K562 (cell line): ENCODE measurements around the gene KCNH8. TPM values are rescaled to one million over a fixed set of nuclear protein-coding genes. Genes with fewer than 3 reads are reported as not detected.

Experiments used
- ATAC-seq: fragments of 200-7000 bp; cut with Tn5 transposase; 3 replicates; pipeline ENCODE4 v1.9.1; 2020; ENCODE audit warnings: moderate library complexity
- BruUV-seq: library from RNA; stranded (reverse); fragments of 400-500 nt; replicated peaks from 2 replicates; lab custom pipeline; 2021; lab: Mats Ljungman, UMichigan
- CTCF ChIA-PET: fragments of 300-600 bp; formaldehyde crosslinking; extraction: SDS; loops from one replicate; lab custom pipeline; 2021; ENCODE audit warnings: low intra/inter-chr PET ratio; lab: Yijun Ruan, JAX
- POLR2A ChIA-PET: fragments of 300-600, 350-650 bp; sonication (Branson Sonifier 250); formaldehyde crosslinking; extraction: SDS; loops from one replicate; lab custom pipeline; 2021; ENCODE audit warnings: antibody characterized with exemption, inconsistent platforms; lab: Yijun Ruan, JAX
- DNase-seq, 4 experiments: peaks; one replicate each; pipeline versions ENCODE4 v3.0.0 to v3.0.0-alpha.2; 2011 to 2018; ENCODE audit warnings: low spot score in 3 of 4, mixed read lengths in 3 of 4; ENCODE audit errors: extremely low read depth in 1 of 4
- FAIRE-seq: peaks from 2 replicates; lab custom pipeline; 2011; peaks lifted over from hg19 to GRCh38; lab: Jason Lieb, UNC
- H2AFZ ChIP-seq: 2 replicates; pipeline ENCODE4 v1.6.0; 2011; ENCODE audit warnings: low read depth, low read length, control low read depth, inconsistent platforms
- H3K27ac ChIP-seq: fragments of 200-600 bp; 3 replicates; pipeline ENCODE4 v1.8.0; 2011; ENCODE audit warnings: low read depth, mild to moderate bottlenecking, control low read depth, inconsistent platforms, low read length, moderate library complexity, mixed read lengths; ENCODE audit errors: extremely low read depth
- H3K27me3 ChIP-seq, 2 experiments: fragments of 300-600 bp in 1 of 2; 2 replicates in 1 of 2; 3 replicates in 1 of 2; pipeline versions ENCODE4 v1.6.0 to v1.8.0; 2011; ENCODE audit warnings: inconsistent platforms in 2 of 2, low read length in 2 of 2, mild to moderate bottlenecking in 1 of 2, mixed read lengths in 1 of 2, moderate library complexity in 1 of 2; ENCODE audit not compliant: control insufficient read depth in 2 of 2, insufficient read depth in 2 of 2
- H3K36me3 ChIP-seq: fragments of 300-600 bp; 3 replicates; pipeline ENCODE4 v1.8.0; 2011; ENCODE audit warnings: mild to moderate bottlenecking, low read length, inconsistent platforms; ENCODE audit not compliant: control insufficient read depth, insufficient read depth
- H3K4me1 ChIP-seq, 2 experiments: fragments of 200-600 bp in 1 of 2; replicated peaks in 1 of 2; 2 replicates in 1 of 2; 3 replicates in 1 of 2; pipeline versions ENCODE4 v1.5.1 to v1.8.0; 2011; ENCODE audit warnings: inconsistent platforms in 2 of 2, low read length in 2 of 2, mild to moderate bottlenecking in 1 of 2, mixed read lengths in 1 of 2, moderate library complexity in 1 of 2; ENCODE audit not compliant: control insufficient read depth in 2 of 2, insufficient read depth in 2 of 2
- H3K4me2 ChIP-seq: 2 replicates; pipeline ENCODE4 v1.6.1; 2011; ENCODE audit warnings: low read length, control low read depth, inconsistent platforms, mixed read lengths; ENCODE audit not compliant: insufficient read depth
- H3K4me3 ChIP-seq: fragments of 200-600 bp; sonication (generic), shearing (Covaris generic); 2 replicates; pipeline ENCODE4 v1.5.1; 2016; ENCODE audit warnings: control low read depth, inconsistent platforms
- H3K79me2 ChIP-seq: fragments of 200-600 bp; 3 replicates; pipeline ENCODE4 v1.8.0; 2011; ENCODE audit warnings: low read length, inconsistent platforms; ENCODE audit not compliant: control insufficient read depth, insufficient read depth
- H3K9ac ChIP-seq, 2 experiments: 2 replicates each; pipeline versions ENCODE4 v1.6.0 to v1.6.1; 2011; ENCODE audit warnings: low read depth in 2 of 2, low read length in 2 of 2, control low read depth in 1 of 2, inconsistent platforms in 1 of 2, mild to moderate bottlenecking in 1 of 2, mixed read lengths in 1 of 2; ENCODE audit not compliant: insufficient read depth in 1 of 2
- H3K9me1 ChIP-seq: one replicate; pipeline ENCODE4 v1.6.0; 2011; ENCODE audit warnings: inconsistent platforms, mild to moderate bottlenecking, low read length, moderate library complexity; ENCODE audit not compliant: control insufficient read depth, insufficient read depth
- H3K9me3 ChIP-seq: replicated peaks from 2 replicates; pipeline ENCODE4 v1.5.1; 2011; ENCODE audit warnings: low read depth, low read length, inconsistent platforms; ENCODE audit not compliant: control insufficient read depth, insufficient read depth
- H4K20me1 ChIP-seq: replicated peaks from 2 replicates; pipeline ENCODE4 v1.6.1; 2011; ENCODE audit warnings: low read length, inconsistent platforms, mixed read lengths; ENCODE audit not compliant: control insufficient read depth, insufficient read depth
- CREB1 ChIP-seq, 2 experiments: sonication (generic) in 1 of 2; formaldehyde crosslinking in 1 of 2; IDR thresholded peaks; 2 replicates each; pipeline versions ENCODE4 v1.6.1 to v1.8.0; 2012 to 2022; ENCODE audit warnings: inconsistent platforms in 1 of 2, mild to moderate bottlenecking in 1 of 2, missing genetic modification reagents in 1 of 2, moderate library complexity in 1 of 2
- DMBX1 ChIP-seq: fragments of 250-450 bp; sonication (Bioruptor Pico); IDR thresholded peaks from 2 replicates; pipeline ENCODE4 v1.8.0; 2022; ENCODE audit warnings: inconsistent platforms, mild to moderate bottlenecking, moderate library complexity, borderline replicate concordance
- KDM5B ChIP-seq: fragments of 200-600 bp; sonication (generic); IDR thresholded peaks from 2 replicates; pipeline ENCODE4 v1.6.1; 2012; ENCODE audit warnings: low read depth, mild to moderate bottlenecking, moderate library complexity, low read length, control low read depth, inconsistent platforms; ENCODE audit not compliant: insufficient replicate concordance
- RBFOX2 ChIP-seq: fragments of 200-400 bp; formaldehyde crosslinking; IDR thresholded peaks from 2 replicates; pipeline ENCODE4 v1.6.1; 2017; ENCODE audit warnings: low read depth, mild to moderate bottlenecking, low read length, moderate library complexity
- SMC3 ChIP-seq: conservative IDR thresholded peaks from 2 replicates; pipeline ENCODE4 v1.6.1; 2011; ENCODE audit warnings: low read depth, low read length, improper control_type of control experiment; ENCODE audit not compliant: insufficient read depth
- ZNF384 ChIP-seq: IDR thresholded peaks from 2 replicates; pipeline ENCODE4 v1.6.1; 2012; ENCODE audit warnings: low read depth, low read length, improper control_type of control experiment
- WGBS: fragments of 100-300 bp; shearing (Covaris generic); methylation state at CpG from one replicate; pipeline ENCODE4 v1.1.6; 2016; ENCODE audit warnings: low coverage, mixed read lengths; ENCODE audit not compliant: insufficient coverage; ENCODE audit errors: missing lambda C conversion rate; 5-methylcytosine and 5-hydroxymethylcytosine counted together
- in situ Hi-C: fragments of 300-500 bp; cut with MboI; formaldehyde crosslinking; loops from 4 replicates; pipeline ENCODE4 v1.15.0; 2018; ENCODE audit warnings: inconsistent platforms, mixed read lengths
- intact Hi-C: fragments of 100-400 bp; cut with micrococcal nuclease; formaldehyde crosslinking; loops from 2 replicates; pipeline ENCODE4 v1.14.2; 2022
- polyA plus RNA-seq, 8 experiments: library from polyadenylated mRNA; depleted of rRNA in 4 of 8; stranded (reverse) in 5 of 8; unstranded in 3 of 8; fragments of >200 nt; fragmentation: Nextera tagmentation in 2 of 8; fragmentation: Illumina TruSeq in 1 of 8; extraction: Ambion mirVana in 2 of 8; extraction: Trizol in 1 of 8; gene quantifications; 2 replicates each; pipeline versions ENCODE4 v1.2.1 to v1.2.3, GENCODE V29; 2011 to 2014; ENCODE audit warnings: inconsistent platforms in 1 of 8, missing spikeins in 1 of 8
- total RNA-seq, 7 experiments: library from RNA; depleted of rRNA in 6 of 7; stranded (reverse); fragments of >200 nt in 6 of 7; fragmentation: Illumina TruSeq in 2 of 7; extraction: Trizol in 2 of 7; gene quantifications; 2 replicates each; pipeline versions ENCODE4 v1.2.1 to v1.2.3, GENCODE V29; 2011 to 2021; ENCODE audit warnings: low replicate concordance in 1 of 7
- TF ChIP-seq, protein P1 (sequence below): fragments of 450-650 bp; conservative IDR thresholded peaks from 2 replicates; pipeline ENCODE4 v1.6.1; 2016; ENCODE audit warnings: missing genetic modification characterization, low read depth, mild to moderate bottlenecking, control low read depth, missing compliant biosample characterization

Gene KCNH8
- total and polyA plus RNA-seq, 9 of the 15 experiments (the other 6 are each of a cell fraction or from before 2014, with no cell fraction given) = 0.02 to 0.08 (median 0.04) TPM; not detected in 6

DNA sequence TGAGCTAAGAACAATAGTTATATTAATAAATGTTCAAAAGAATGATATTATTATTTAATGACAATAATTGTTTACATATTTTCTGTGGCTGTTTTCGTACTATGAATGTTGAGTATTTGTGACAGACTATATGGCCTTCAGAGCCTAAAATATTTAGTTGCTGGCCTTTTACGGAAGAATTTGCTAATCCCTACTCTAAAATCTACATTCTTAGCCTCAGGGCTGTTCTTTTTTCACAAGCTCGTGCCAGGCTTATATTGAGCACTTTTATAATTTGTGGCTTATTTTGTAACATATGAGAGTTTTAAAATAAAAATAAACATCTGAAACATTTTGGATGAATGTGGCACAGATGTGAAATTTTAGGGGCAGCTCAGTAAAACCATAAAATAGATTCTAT is 79.9 kb downstream of the KCNH8 start:
- Histone ChIP-seq H3K27ac (no peak overlapping the region), H4K20me1 (no peaks in the 10 kb centered on the region), H3K9me3 (no peaks in the 10 kb centered on the region; the same call in 1 of the 2 replicates), H3K4me1 (no peaks in the 10 kb centered on the region), H3K36me3 (no peaks in the 10 kb centered on the region), H3K4me3 (no peak overlapping the region), H3K27me3 (no peaks in the 10 kb centered on the region), H3K79me2 (no peaks in the 10 kb centered on the region), H3K4me2 (no peak overlapping the region), H2AFZ (no peak overlapping the region), H3K9ac (no peak overlapping the region), H3K9me1 (no peaks in the 10 kb centered on the region)
- TF ChIP-seq DMBX1 (CRISPR knock-in tag) = no peak
- no peak for TF ChIP-seq SMC3
- TF ChIP-seq, protein P1, sequence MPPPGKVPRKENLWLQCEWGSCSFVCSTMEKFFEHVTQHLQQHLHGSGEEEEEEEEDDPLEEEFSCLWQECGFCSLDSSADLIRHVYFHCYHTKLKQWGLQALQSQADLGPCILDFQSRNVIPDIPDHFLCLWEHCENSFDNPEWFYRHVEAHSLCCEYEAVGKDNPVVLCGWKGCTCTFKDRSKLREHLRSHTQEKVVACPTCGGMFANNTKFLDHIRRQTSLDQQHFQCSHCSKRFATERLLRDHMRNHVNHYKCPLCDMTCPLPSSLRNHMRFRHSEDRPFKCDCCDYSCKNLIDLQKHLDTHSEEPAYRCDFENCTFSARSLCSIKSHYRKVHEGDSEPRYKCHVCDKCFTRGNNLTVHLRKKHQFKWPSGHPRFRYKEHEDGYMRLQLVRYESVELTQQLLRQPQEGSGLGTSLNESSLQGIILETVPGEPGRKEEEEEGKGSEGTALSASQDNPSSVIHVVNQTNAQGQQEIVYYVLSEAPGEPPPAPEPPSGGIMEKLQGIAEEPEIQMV (tag) = no peak
- TF ChIP-seq KDM5B = no peak
- no peak for TF ChIP-seq ZNF384
- TF ChIP-seq CREB1 (IDR thresholded peaks at IDR 0.05) = no peak
- TF ChIP-seq CREB1 (CRISPR knock-in tag; IDR thresholded peaks at IDR 0.05) = no peak
- TF ChIP-seq RBFOX2 = no peak
- DNase-seq = no peak
- POLR2A ChIA-PET = no interaction called here
- CTCF ChIA-PET = no interaction called here
- in situ Hi-C loops = no loop called here
- no peak for ATAC-seq
- WGBS = 0% methylated on average over 3 of the region's 3 CpGs
- no peak for FAIRE-seq
- BruUV-seq = no TSS peak
- intact Hi-C loops = no loop called here
